Fibroblast of pulmonary artery (primary cell): Measurements from ENCODE around the gene IQGAP2.

ENCODE experiments used
- DNase-seq: peaks from one replicate; pipeline ENCODE4 v3.0.0-alpha.2; 2010; ENCODE audit warnings: low read depth
- H3K4me3 ChIP-seq: replicated peaks from 2 replicates; pipeline ENCODE4 v1.5.1; 2011; ENCODE audit warnings: low read depth, mild to moderate bottlenecking, control low read depth, low read length, moderate library complexity
- TF ChIP-seq, protein P1 (sequence below): IDR thresholded peaks from 2 replicates; pipeline ENCODE4 v1.5.1; 2011; ENCODE audit warnings: mild to moderate bottlenecking, control low read depth, low read length, inconsistent platforms; ENCODE audit errors: missing control alignments

IQGAP2 gene

DNA sequence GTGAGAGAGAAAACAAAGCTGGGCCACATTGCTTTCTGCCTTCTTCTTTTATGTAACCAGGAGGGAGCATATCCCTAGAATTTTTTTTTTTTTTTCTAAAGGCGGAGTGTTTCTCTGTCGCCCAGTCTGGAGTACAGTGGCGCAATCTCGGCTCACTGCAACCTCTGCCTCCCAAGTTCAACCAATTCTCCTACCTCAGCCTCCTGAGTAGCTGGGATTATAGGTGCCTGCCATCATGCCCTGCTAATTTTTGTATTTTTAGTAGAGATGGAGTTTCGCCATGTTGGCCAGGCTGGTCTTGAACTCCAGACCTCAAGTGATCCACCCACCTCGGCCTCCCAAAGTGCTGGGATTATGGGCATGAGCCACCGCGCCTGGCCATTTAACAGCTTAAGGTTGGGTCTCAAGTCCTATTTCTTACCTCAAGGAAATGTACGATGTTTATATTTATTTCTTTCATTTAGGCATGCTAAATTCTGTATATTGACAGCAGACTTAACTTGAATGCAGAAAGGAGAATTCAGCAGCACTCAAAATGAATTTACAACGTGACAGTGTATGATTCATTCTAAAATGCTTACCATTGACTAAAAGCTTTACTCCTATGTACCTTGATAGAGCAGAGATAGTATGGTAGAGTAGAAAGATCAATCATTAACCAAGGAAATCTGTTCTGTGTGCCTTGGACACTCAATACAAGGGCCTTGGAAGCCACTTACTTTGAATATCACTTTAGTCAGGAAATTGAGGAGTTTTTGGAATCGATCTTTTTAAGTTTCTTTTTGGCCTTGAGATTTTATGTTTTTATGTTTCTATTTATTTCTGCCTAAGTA is 119.2 kb downstream of the IQGAP2 start:
- H3K4me3 ChIP-seq = no peak overlapping the region
- TF ChIP-seq, protein P1, sequence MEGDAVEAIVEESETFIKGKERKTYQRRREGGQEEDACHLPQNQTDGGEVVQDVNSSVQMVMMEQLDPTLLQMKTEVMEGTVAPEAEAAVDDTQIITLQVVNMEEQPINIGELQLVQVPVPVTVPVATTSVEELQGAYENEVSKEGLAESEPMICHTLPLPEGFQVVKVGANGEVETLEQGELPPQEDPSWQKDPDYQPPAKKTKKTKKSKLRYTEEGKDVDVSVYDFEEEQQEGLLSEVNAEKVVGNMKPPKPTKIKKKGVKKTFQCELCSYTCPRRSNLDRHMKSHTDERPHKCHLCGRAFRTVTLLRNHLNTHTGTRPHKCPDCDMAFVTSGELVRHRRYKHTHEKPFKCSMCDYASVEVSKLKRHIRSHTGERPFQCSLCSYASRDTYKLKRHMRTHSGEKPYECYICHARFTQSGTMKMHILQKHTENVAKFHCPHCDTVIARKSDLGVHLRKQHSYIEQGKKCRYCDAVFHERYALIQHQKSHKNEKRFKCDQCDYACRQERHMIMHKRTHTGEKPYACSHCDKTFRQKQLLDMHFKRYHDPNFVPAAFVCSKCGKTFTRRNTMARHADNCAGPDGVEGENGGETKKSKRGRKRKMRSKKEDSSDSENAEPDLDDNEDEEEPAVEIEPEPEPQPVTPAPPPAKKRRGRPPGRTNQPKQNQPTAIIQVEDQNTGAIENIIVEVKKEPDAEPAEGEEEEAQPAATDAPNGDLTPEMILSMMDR = no peak
- DNase-seq = no peak

DNA sequence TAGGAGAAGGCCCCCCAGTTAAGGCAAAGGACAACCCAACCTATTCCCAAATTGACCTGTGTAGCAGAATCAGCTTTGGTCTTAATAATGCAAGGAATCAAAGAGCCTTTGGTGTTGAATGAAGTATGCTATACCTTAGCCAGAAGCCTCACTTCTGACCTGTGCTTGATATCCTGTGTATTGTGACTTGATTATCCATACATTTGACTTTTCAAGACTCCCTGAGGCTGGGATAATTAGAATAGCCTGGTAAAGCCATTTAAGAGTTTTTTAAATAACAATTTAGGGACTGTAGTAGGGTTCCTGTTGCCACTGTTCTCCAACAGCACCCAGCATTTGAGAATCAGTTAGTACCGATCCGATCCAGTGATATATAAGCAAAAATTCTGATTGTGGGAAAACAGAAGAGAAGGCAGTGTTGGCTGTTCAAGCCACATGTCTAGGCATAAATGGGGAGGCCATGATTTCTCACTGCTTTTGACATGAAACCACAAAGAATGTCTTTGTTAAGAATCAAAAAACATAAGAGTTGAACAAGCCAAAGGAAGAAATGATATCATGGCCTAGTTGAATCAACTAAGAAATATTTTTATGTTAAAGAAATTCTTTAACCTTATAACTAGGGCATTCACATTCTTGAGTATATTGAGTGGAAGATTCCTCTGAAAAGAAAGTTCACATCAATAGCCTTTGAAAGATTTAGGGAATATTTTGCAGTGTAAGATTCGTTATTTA is 121.2 kb downstream of the IQGAP2 start:
- no peak for DNase-seq
- no peak overlapping the region for H3K4me3 ChIP-seq
- TF ChIP-seq, protein P1 = no peak

DNA sequence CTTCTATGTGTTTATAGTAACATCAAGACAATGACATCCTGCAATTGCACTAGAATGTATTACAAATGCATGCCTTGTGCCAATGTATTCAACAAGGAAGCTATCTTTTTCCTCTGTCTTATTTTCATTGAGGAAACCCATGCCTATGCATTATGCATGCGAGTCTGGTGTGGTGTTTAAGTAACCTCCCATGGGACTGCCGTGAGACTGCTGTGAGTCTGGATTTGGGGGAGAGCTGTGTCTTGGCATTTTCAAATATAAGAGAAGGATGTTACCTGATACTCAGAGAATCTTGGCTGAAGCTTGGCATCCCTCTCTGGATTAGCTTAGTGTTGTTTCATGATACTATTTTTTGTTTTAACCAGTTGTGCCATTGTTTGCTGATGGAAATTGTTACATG is 121.8 kb downstream of the IQGAP2 start:
- TF ChIP-seq, protein P1 = no peak
- DNase-seq = peak; percentile 23
- no peak overlapping the region for H3K4me3 ChIP-seq

DNA sequence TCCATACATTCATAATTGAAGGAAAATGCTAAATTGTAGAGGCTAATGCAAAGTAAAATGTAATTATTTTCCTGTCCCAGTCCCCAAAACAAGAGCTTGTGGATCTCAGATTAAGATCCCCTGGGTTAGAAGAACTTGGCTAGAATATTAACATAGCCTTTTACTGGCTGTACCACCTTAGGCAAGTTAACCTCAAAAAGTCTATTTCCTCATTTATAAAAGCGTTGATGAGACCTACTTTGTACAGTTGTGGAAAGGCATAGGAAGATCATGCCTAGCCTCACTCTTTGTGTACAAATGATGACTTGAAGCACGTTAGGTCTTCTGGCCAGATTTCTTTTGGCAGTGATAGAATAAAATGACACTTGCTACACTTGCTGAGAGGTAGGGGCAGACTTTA is 122.9 kb downstream of the IQGAP2 start:
- no peak for DNase-seq
- no peak overlapping the region for H3K4me3 ChIP-seq
- TF ChIP-seq, protein P1 = no peak

DNA sequence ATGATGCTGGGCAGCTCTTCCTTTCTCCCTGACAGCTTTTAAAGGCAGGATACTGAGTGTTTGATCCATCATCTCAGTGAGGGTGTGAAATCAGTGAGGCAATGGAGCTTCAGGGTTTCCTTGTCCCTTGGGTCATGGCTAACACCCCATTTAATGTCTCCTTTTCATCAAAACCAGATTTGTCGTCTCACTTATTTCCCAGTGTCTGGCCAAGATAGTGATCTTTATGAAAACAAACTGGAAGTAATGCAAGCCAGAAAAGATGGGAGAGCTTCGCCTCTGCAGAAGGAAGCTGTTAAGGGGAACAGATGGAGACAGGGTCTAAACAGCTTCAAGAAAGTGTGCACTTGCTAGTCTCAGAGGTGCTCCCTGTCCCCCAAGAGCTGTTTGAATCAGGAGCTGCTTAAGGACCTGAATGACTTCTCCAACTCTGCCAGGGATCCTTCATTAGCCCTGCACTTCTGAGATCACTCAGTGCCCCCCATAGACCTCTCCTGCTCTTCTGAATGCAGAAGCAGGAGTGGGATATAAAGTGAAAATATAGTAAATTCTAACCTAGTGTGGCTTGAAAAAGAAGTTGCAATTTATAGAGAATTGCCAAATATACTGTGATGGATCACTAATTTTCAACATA is 124.0 kb downstream of the IQGAP2 start:
- DNase-seq = no peak
- H3K4me3 ChIP-seq = no peak overlapping the region
- TF ChIP-seq, protein P1 = no peak

DNA sequence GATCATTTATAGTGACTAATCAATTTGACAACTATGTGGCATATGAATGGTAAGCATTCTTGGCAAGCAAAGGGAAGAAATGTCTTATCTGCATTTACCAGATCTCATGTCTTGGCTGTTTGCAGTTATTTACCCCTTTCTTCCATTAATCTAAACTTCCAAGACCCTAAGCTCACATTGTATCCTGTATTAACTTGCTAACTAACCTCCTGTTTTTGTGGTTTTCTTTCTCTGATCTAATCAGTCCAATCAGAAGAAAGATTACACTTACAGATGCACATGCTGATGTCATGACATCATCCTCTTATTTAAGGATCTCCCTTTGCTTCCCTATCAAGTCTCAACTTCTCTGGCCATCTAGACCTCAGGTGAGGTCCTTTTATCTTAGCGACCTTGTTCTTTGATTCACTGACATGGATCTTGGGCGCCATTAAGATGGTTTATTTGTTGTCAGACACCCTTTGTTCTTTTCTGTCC is 124.6 kb downstream of the IQGAP2 start:
- no peak overlapping the region for H3K4me3 ChIP-seq
- no peak for DNase-seq
- TF ChIP-seq, protein P1 = no peak
